HG03064 (cell line): Measurements from ENCODE around the gene NABP2.
"Not testable (repeated sequence)": the region's sequence is repeated elsewhere in the genome, so short reads cannot be mapped to it uniquely, and the experiment has no call there.

Experiments
- ATAC-seq: cut with Tn5 transposase; IDR thresholded peaks from one replicate; pipeline ENCODE4 v1.9.1; 2021; ENCODE audit warnings: low read depth; ENCODE audit not compliant: unreplicated experiment

The NABP2 gene

GRCh38 chr12:56242986-56243385 is 18.8 kb downstream of the NABP2 start:
- ATAC-seq: no peak

GRCh38 chr12:56243731-56244181 is 19.6 kb downstream of the NABP2 start:
- no peak for ATAC-seq

GRCh38 chr12:56244494-56244893 is 20.4 kb downstream of the NABP2 start:
- ATAC-seq: no peak

GRCh38 chr12:56247923-56248322 is 23.8 kb downstream of the NABP2 start:
- ATAC-seq: no peak

GRCh38 chr12:56248711-56249110 is 24.6 kb downstream of the NABP2 start:
- no peak for ATAC-seq

GRCh38 chr12:56252649-56253048 is 28.5 kb downstream of the NABP2 start:
- ATAC-seq: no peak

GRCh38 chr12:56253091-56253490 is 28.9 kb downstream of the NABP2 start:
- ATAC-seq: no peak

- no peak for ATAC-seq
Measured at GRCh38 chr12:56255671-56256070, 31.5 kb downstream of the NABP2 start.

- ATAC-seq: no peak
Measured at GRCh38 chr12:56256326-56256960, 32.3 kb downstream of the NABP2 start.

- no peak for ATAC-seq
Measured at GRCh38 chr12:56257071-56257470, 32.9 kb downstream of the NABP2 start.

GRCh38 chr12:56257491-56258067 is 33.4 kb downstream of the NABP2 start:
- ATAC-seq: peak; percentile 20

- peak; percentile 80 for ATAC-seq
Measured at GRCh38 chr12:56258068-56258819, 34.1 kb downstream of the NABP2 start, which contains the start of gene ANKRD52. Gene ANKRD52 (minus strand): TSS chr12:56258384. CDS start chr12:56258269, 115 bp downstream.

GRCh38 chr12:56258820-56259183 is 34.7 kb downstream of the NABP2 start:
- no peak for ATAC-seq

- ATAC-seq: no peak
Measured at GRCh38 chr12:56260380-56260779, 36.2 kb downstream of the NABP2 start.

- no peak for ATAC-seq
Measured at GRCh38 chr12:56260921-56261320, 36.8 kb downstream of the NABP2 start.

- no peak for ATAC-seq
Measured at GRCh38 chr12:56261503-56262232, 37.5 kb downstream of the NABP2 start.

GRCh38 chr12:56262955-56263354 is 38.8 kb downstream of the NABP2 start:
- not testable (repeated sequence) for ATAC-seq

- not testable (repeated sequence) for ATAC-seq
Measured at GRCh38 chr12:56266068-56266692, 42.0 kb downstream of the NABP2 start.

GRCh38 chr12:56266693-56267442 is 42.7 kb downstream of the NABP2 start, which contains the start of gene COQ10A:
Gene COQ10A (plus strand): TSS chr12:56266942. CDS start chr12:56267119, 177 bp downstream.
- ATAC-seq: peak; percentile 90
